OCI-LY7 (cell line): ENCODE measurements around the gene PPM1N. TPM values are rescaled to one million over a fixed set of nuclear protein-coding genes. Genes with fewer than 3 reads are reported as not detected.
A peak's percentile ranks its signal among the peaks of the same experiment; 100 is the strongest.

ENCODE experiments used
- BruUV-seq: library from RNA; stranded (reverse); fragments of 400-500 nt; replicated peaks from 2 replicates; lab custom pipeline; 2021; lab: Mats Ljungman, UMichigan
- CTCF ChIA-PET: fragments of 300-600 bp; sonication (Branson Sonifier 250); formaldehyde crosslinking; loops from one replicate; lab custom pipeline; 2022; ENCODE audit warnings: antibody characterized with exemption; ENCODE audit not compliant: unreplicated experiment; lab: Charles Lee
- POLR2A ChIA-PET: fragments of 300-600 bp; sonication (Branson Sonifier 250); formaldehyde crosslinking; loops from one replicate; lab custom pipeline; 2022; ENCODE audit warnings: antibody characterized with exemption; lab: Charles Lee
- DNase-seq: peaks from one replicate; pipeline ENCODE4 v3.0.0-alpha.2; 2015; ENCODE audit warnings: low spot score
- H2AFZ ChIP-seq: fragments of 200-600 bp; sonication (generic), shearing (Covaris generic); 2 replicates; pipeline ENCODE4 v1.6.1; 2014; ENCODE audit warnings: mild to moderate bottlenecking, antibody characterized with exemption, low read length, moderate library complexity
- H3K27ac ChIP-seq: fragments of 200-600 bp; sonication (generic); 2 replicates; pipeline ENCODE4 v1.5.1; 2014; ENCODE audit warnings: mixed run types, low read depth, mild to moderate bottlenecking, moderate library complexity, low read length, inconsistent platforms; ENCODE audit not compliant: poor library complexity, severe bottlenecking
- H3K36me3 ChIP-seq: fragments of 200-600 bp; sonication (generic); 2 replicates; pipeline ENCODE4 v1.6.1; 2014; ENCODE audit warnings: mild to moderate bottlenecking, antibody characterized with exemption, low read length, moderate library complexity, mixed read lengths; ENCODE audit not compliant: insufficient read depth
- H3K4me1 ChIP-seq: fragments of 200-600 bp; sonication (generic); 2 replicates; pipeline ENCODE4 v1.5.1; 2014; ENCODE audit warnings: mild to moderate bottlenecking, low read length; ENCODE audit not compliant: insufficient read depth, poor library complexity, severe bottlenecking
- H3K4me2 ChIP-seq: fragments of 200-600 bp; sonication (generic); 2 replicates; pipeline ENCODE4 v1.6.1; 2014; ENCODE audit warnings: mild to moderate bottlenecking, low read length
- H3K4me3 ChIP-seq: fragments of 200-600 bp; sonication (generic); 2 replicates; pipeline ENCODE4 v1.5.1; 2014; ENCODE audit warnings: mild to moderate bottlenecking, low read depth, low read length; ENCODE audit not compliant: poor library complexity, severe bottlenecking
- H3K79me2 ChIP-seq: fragments of 200-600 bp; sonication (generic); 2 replicates; pipeline ENCODE4 v1.6.1; 2016; ENCODE audit warnings: low read depth, mild to moderate bottlenecking, low read length, moderate library complexity, mixed read lengths; ENCODE audit not compliant: insufficient read depth
- H3K9me2 ChIP-seq: fragments of 200-600 bp; sonication (generic); 2 replicates; pipeline ENCODE4 v1.6.1; 2016; ENCODE audit warnings: mild to moderate bottlenecking, low read length, mixed read lengths; ENCODE audit not compliant: insufficient read depth
- H3K9me3 ChIP-seq: fragments of 200-600 bp; sonication (generic); 2 replicates; pipeline ENCODE4 v1.6.1; 2014; ENCODE audit warnings: mild to moderate bottlenecking, mixed run types, low read length, mixed read lengths
- H4K20me1 ChIP-seq: fragments of 200-600 bp; sonication (generic); 2 replicates; pipeline ENCODE4 v1.6.1; 2014; ENCODE audit warnings: mild to moderate bottlenecking, antibody characterized with exemption, low read length, moderate library complexity, mixed read lengths; ENCODE audit not compliant: insufficient read depth
- EZH2phosphoT487 ChIP-seq: fragments of 200-600 bp; sonication (generic); IDR thresholded peaks from 2 replicates; pipeline ENCODE4 v1.6.1; 2018; ENCODE audit warnings: low read depth, borderline replicate concordance, mild to moderate bottlenecking, mixed run types, antibody characterized with exemption, low read length, moderate library complexity, mixed read lengths
- intact Hi-C: fragments of 100-400 bp; cut with micrococcal nuclease; formaldehyde crosslinking; loops from one replicate; pipeline ENCODE4 v1.10.0; 2022; ENCODE audit not compliant: unreplicated experiment
- total RNA-seq, 2 experiments: library from RNA; depleted of rRNA in 1 of 2; stranded (reverse); fragments of >200 nt in 1 of 2; shearing (Covaris generic) in 1 of 2; gene quantifications; 2 replicates each; pipeline ENCODE4 v1.2.3, GENCODE V29; 2014 to 2022
- TF ChIP-seq, protein P1 (sequence below): fragments of 200-600 bp; sonication (generic); conservative IDR thresholded peaks from 2 replicates; pipeline ENCODE4 v1.5.1; 2014; ENCODE audit warnings: mild to moderate bottlenecking, antibody characterized with exemption, low read length, moderate library complexity, mixed read lengths

Gene PPM1N
- total RNA-seq, 2 experiments from 2014 or later, result 1.6 to 2.8 TPM

DNA sequence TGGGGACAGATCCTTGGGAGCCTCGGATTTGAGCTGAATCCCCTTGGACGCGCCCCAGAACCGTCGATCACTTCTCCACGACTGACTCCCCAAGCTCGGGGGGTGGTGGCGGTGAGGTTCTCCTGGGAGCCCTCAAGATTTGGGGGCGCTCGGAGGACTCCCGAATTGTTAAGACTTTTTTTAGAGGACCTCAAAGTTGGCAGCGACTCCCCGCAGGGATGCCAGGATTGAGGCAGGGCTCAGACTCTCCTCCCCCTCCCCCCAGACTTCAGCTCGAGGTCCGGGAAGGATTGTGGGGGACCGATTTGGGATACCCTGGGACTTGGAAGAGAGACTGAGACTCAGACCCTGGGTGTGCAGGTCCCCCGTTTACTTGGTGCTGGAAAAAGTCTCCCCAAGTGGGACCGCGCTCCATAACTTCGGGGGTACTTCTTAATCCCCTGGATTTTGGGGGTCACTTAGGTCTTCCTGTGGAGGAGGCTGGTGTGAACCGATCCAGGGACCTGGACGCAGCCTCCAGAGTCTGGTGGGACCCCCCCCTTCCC lies 9.7 kb downstream of the PPM1N start:
- H3K4me1 ChIP-seq, result peaks cover 25% of the 10 kb centered on the region
- H3K27ac ChIP-seq, result peak overlapping the region; percentile 85
- H3K4me3 ChIP-seq, result peak overlapping the region; percentile 92
- H4K20me1 ChIP-seq, result peaks cover 2% of the 10 kb centered on the region; the same call in 1 of the 2 replicates
- H3K79me2 ChIP-seq, result peaks cover 18% of the 10 kb centered on the region
- H3K9me2 ChIP-seq, result no peaks in the 10 kb centered on the region
- H2AFZ ChIP-seq, result no peak overlapping the region
- TF ChIP-seq, protein P1, sequence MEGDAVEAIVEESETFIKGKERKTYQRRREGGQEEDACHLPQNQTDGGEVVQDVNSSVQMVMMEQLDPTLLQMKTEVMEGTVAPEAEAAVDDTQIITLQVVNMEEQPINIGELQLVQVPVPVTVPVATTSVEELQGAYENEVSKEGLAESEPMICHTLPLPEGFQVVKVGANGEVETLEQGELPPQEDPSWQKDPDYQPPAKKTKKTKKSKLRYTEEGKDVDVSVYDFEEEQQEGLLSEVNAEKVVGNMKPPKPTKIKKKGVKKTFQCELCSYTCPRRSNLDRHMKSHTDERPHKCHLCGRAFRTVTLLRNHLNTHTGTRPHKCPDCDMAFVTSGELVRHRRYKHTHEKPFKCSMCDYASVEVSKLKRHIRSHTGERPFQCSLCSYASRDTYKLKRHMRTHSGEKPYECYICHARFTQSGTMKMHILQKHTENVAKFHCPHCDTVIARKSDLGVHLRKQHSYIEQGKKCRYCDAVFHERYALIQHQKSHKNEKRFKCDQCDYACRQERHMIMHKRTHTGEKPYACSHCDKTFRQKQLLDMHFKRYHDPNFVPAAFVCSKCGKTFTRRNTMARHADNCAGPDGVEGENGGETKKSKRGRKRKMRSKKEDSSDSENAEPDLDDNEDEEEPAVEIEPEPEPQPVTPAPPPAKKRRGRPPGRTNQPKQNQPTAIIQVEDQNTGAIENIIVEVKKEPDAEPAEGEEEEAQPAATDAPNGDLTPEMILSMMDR, result no peak
- no peak for TF ChIP-seq EZH2phosphoT487
- H3K36me3 ChIP-seq, result no peaks in the 10 kb centered on the region
- DNase-seq, result peak; percentile 20
- H3K4me2 ChIP-seq, result peak overlapping the region; percentile 99
- ChIA-PET CTCF (no interaction called here), POLR2A (interaction anchor here (0.7 kb wide), 1 partner anchor 54 kb away, joined by 3 read pairs; no protein-coding TSS in a partner anchor)
- H3K9me3 ChIP-seq, result no peaks in the 10 kb centered on the region
- intact Hi-C loops, result loop anchor here (5.0 kb wide), 2 partner anchors 49 to 134 kb away; no protein-coding TSS in a partner anchor
- BruUV-seq, result TSS peak; percentile 41

DNA sequence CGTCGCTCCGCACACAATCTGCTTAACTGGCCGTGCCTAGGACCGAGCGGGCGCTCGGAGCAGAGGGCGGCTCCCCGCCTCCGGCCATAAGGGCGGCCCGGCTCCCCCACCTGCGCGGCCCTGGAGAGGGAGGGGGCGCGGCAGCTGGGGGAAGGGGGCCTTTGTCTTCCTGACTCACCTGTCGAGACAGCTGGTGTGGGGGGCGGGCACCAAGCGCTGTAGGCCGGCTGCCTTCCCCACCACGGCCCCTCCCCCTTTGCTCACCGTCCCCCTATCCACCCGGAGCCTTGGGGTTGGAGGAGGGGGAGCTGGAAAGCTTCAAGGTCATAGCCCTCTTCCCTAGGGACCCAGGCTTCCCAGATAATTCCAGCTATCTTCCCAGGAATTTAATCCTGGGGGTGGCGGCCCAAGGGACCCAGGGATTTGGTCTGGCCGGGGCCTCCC lies 10.2 kb downstream of the PPM1N start:
- Histone ChIP-seq H3K9me2 (no peaks in the 10 kb centered on the region), H3K4me2 (peak overlapping the region; percentile 99), H3K4me3 (peak overlapping the region; percentile 92), H3K9me3 (no peaks in the 10 kb centered on the region), H3K4me1 (peaks cover 25% of the 10 kb centered on the region), H3K36me3 (no peaks in the 10 kb centered on the region), H4K20me1 (peaks cover 5% of the 10 kb centered on the region; the same call in 1 of the 2 replicates), H2AFZ (no peak overlapping the region), H3K79me2 (peaks cover 18% of the 10 kb centered on the region), H3K27ac (peak overlapping the region; percentile 85)
- intact Hi-C loops, result loop anchor here (5.0 kb wide), 2 partner anchors 49 to 134 kb away; no protein-coding TSS in a partner anchor
- POLR2A ChIA-PET, result no interaction called here
- TF ChIP-seq, protein P1, result no peak
- no peak for TF ChIP-seq EZH2phosphoT487
- BruUV-seq, result no TSS peak
- DNase-seq, result peak; percentile 73
- CTCF ChIA-PET, result interaction anchor here (0.5 kb wide), 1 partner anchor 790 kb away, joined by 4 read pairs; no protein-coding TSS in a partner anchor
